Activated gamma-delta T cell treated with Interleukin-2 at 50 U/mL for 16 hours (primary cell): ENCODE measurements around the gene NFIX.

Experiments used
- DNase-seq: peaks from one replicate; pipeline ENCODE4 v3.0.0-alpha.2; 2020

The NFIX gene

DNA sequence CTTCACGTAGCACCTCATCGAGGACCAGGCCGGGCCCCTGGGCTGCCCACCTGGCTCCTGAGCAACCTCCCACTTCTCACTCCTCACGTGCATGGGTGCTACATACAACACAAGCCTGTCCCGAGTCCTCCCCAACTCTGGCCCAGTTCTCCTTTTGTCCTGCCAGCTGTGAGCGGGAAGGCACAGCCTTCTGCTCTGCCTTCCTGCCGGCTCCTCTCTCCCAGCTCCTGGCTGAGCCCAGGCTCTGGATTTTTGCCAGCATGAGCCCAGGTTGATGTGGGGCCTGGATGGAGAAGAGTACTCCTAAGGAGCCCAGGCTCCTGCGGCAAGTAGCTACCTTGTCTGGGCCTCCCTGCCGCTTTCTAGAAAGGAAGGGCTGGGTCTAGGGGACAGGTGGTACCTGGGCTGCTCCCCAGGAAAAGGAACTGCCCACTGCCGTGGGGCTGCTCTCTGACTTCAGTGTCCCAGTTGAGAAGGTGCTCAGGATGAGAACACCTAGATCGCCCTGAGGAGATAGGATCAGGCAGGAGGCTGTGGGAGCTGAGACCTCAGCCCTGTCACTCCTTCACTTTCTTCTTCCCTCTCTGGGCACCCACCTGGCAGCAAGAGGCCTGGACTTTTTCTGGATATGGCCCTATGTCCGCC is 83.7 kb downstream of the NFIX start:
- DNase-seq, result no peak

- DNase-seq, result no peak
These were observed 84.3 kb downstream of the NFIX start for GRCh38 chr19:13079542-13079986.

- DNase-seq, result no peak
These were observed 87.1 kb downstream of the NFIX start for GRCh38 chr19:13082192-13083007.

GRCh38 chr19:13083008-13083404 is 87.7 kb downstream of the NFIX start:
- no peak for DNase-seq

- DNase-seq, result no peak
These were observed 88.4 kb downstream of the NFIX start for GRCh38 chr19:13083627-13084026.

GRCh38 chr19:13085666-13086065 is 90.4 kb downstream of the NFIX start:
- DNase-seq, result no peak

GRCh38 chr19:13086341-13086740 is 91.1 kb downstream of the NFIX start:
- no peak for DNase-seq

DNA sequence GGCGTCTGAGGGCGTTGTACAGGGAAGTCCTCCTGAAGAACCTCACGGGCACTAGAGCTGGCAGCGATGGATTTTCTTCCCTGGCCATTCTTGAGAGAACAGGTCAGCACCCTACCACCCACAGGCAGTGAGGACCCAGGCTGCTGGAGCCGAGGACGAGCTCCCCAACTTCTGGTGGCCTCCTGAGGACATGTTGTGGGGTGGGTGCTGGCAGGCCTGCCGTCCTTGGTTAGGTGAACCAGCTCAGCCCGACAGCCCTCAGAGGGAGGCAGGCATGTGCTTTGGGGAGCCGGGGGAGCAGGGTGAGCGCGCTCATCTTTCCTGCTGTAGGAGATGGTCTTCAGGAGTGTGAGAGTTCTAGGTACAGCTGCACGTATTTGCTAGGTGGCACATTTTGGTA is 92.0 kb downstream of the NFIX start:
- no peak for DNase-seq

GRCh38 chr19:13087795-13088537 is 92.7 kb downstream of the NFIX start:
- no peak for DNase-seq

GRCh38 chr19:13089139-13089856 is 94.0 kb downstream of the NFIX start:
- no peak for DNase-seq

GRCh38 chr19:13089857-13090507 is 94.7 kb downstream of the NFIX start:
- no peak for DNase-seq

DNA sequence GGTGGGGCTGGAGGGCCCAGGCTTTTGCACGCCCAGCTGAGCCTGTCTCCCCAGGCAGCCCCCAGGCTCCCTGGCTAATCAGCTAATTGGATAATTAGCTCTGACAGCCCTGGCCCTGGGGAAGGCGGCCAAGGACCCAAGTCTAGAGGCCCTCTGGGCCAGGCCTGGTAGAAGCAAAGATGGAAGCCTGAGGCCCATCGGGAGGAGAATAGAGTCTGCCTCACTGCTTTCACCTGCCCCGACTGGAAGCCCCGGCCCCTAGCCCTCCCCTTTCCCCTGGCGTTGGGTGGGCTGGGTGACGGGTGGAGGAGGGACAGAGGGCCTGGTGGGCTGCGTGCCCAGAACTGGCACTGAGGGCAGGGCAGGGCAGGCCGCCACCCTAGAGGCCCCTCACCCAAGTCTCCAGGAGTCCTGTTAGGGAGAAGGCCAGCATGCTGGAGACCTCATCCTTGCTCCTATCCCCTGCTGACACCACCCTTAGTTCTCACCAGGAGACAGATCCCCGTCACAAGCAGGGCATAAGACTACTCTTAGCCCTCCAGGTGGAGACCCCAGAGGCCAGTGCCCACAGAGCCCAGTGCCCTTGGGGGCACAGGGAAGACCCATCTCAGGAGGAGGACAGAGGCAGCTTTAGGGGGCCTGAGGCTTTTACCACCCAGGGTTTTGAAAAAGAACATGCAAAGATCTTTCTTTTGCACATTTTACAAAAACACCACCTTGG is 95.4 kb downstream of the NFIX start:
- no peak for DNase-seq

DNA sequence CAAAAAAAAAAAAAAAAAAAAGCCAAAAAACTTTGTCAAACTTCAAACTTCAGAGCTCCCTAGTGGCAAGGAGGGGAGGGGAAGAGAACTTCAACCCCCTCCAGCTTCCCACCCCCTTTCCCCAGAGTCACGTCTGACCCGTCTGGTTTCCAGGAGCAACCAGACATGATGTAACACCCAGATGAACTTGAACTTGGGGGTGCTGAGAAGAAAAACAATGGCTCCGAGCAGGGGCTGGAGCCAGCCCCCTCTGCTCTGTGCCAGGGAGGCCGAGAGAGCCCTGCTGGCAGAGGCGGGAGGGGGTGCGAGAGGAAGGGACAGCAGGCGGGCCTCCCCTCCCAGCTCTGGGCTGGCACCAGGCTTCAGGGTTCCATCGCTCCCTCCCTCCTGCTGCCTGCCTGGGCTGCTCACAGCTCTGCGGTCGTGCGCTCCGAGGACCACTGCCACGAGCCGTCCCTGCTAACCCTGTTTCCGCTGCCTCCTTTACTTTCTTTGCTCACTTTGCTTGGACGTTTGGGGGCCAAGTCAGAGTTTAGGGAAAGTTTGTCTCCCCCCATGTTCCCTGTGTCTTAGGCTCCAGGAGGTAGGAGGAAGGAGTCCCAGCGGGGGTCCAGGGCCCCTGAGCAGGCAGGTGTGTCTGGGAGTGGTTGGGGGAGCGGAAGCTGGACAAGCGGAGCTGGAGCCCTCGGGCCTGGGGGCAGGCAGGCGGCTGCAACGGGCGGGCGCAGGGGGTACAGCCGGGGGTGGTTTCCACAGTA is 96.3 kb downstream of the NFIX start:
- DNase-seq, result no peak

DNA sequence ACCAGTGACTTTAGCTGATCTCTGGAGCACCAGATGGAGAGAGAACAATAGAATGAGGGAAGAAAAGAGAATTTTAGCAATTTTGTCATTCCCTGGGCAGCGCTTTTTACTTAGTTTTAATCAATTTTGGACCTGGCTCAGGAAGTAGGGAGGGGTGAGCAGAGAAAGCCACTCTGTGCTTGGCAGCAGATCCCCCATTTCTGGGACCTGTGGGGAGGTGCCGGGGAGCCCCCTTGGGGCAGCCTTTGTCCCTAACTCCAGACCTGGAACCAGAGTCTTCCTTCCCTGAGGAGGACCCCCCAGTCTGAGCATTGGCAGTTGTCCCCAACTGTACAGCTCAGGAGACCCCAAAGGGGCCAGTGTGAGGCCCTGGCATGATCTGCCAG is 96.9 kb downstream of the NFIX start:
- DNase-seq, result no peak

- DNase-seq, result no peak
These were observed 97.4 kb downstream of the NFIX start for GRCh38 chr19:13092606-13093235.

- DNase-seq, result peak; percentile 79
These were observed 98.3 kb downstream of the NFIX start for GRCh38 chr19:13093407-13094105.

- no peak for DNase-seq
These were observed 98.8 kb downstream of the NFIX start for GRCh38 chr19:13094106-13094504.

- DNase-seq, result no peak
These were observed 99.6 kb downstream of the NFIX start for GRCh38 chr19:13094771-13095392.

DNA sequence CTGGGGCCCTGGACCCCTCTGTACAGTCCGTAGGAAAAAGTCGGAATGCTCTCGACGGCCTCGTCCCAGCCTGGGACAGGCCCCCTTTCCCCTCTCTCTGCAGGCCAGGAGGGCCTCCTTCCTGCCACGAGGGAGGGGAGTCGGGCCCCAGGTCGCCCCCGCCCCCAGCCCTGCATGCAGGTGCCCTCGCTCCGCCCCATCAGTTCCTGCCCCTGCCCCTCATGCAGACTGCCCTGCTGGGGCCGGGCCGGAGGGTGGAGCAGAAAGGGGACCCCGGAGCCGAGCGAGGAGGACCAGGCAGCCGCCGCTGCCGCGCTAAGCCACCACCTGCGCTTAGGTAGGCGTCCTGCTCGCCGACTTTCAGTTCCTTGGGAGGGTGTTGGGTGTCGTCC is 100.1 kb downstream of the NFIX start:
- no peak for DNase-seq
